ENCODE measurements around the gene FREM1. TPM values are rescaled to one million over a fixed set of nuclear protein-coding genes. Genes with fewer than 3 reads are reported as not detected.

Gene FREM1
- total and polyA plus RNA-seq, 2 donors (not counting 1 experiment from before 2014, with no cell fraction given) = not detected

DNA sequence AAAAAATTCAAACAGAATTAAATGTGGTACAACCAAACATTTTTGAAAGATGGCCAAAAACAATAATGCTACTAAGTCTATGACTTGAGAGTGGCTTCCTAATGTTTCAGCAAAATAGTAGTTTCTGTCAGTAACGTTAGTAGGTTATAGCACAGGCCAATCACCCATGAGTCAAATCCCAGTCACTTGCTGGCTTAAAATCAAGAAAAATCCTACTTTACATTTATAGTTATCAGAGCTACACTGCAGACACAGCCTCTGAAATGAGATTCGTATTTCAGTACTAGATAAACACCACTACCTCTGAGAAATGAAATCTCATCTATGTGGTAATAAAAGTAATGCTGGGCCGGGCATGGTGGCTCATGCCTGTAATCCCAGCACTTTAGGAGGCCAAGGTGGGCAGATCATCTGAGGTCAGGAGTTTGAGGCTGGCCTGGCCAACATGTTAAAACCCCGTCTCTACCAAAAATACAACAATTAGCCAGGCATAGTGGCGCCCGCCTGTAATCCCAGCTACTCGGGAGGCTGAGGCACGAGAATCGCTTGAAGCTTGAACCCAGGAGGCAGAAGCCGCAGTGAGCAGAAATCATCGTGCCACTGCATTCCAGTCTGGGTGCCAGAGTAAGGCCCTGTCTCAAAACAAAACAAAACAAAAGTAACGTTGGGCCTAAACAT is 223.0 kb downstream of the FREM1 start:
- Mint-ChIP-seq H3K4me3 (no peak overlapping the region), H3K27me3 (no peaks in the 10 kb centered on the region), H3K9me3 (ENCODE audit: insufficient read depth) (no peaks in the 10 kb centered on the region), H3K27ac (peak overlapping the region; percentile 67), H3K4me1 (peaks cover 71% of the 10 kb centered on the region)
- H3K9me3 ChIP-seq (ENCODE audit: control extremely low read depth in 1 of 3, control insufficient read depth in 2 of 3, insufficient read depth in 1 of 3, low read length in 2 of 3) = no peaks in the 10 kb centered on the region
- H3K27me3 ChIP-seq (replicated peaks in 1 of 4; ENCODE audit: control extremely low read depth in 1 of 4, control insufficient read depth in 3 of 4, insufficient read depth in 4 of 4, low read length in 3 of 4) = no peaks in the 10 kb centered on the region
- H3K4me3 ChIP-seq (ENCODE audit: control extremely low read depth in 1 of 5, extremely low read depth in 1 of 5, insufficient read depth in 1 of 5, low read depth in 2 of 5, low read length in 4 of 5) = no peak overlapping the region
- ChIA-PET CTCF (no interaction called here), POLR2A (interaction anchor here (0.6 kb wide), 1 partner anchor 99 kb away, joined by 7 read pairs; no protein-coding TSS in a partner anchor)
- peak overlapping the region; percentile 72 for H3K4me2 ChIP-seq (replicated peaks; ENCODE audit: low read depth, low read length, poor library complexity, severe bottlenecking)
- no peak for DNase-seq
- H3K79me2 ChIP-seq (ENCODE audit: control insufficient read depth, insufficient read depth, low read length) = peaks cover 62% of the 10 kb centered on the region
- H3K9ac ChIP-seq (ENCODE audit: low read length) = no peak overlapping the region
- intact Hi-C loops (cut with micrococcal nuclease) = no loop called here
- peak overlapping the region; percentile 77 to 89 for H3K27ac ChIP-seq (ENCODE audit: low read length in 2 of 2)
- H3K4me1 ChIP-seq (ENCODE audit: control insufficient read depth in 2 of 2, insufficient read depth in 2 of 2, low read length in 2 of 2) = peaks cover 48 to 52% of the 10 kb centered on the region in 2 donors
- TF ChIP-seq, protein P1, sequence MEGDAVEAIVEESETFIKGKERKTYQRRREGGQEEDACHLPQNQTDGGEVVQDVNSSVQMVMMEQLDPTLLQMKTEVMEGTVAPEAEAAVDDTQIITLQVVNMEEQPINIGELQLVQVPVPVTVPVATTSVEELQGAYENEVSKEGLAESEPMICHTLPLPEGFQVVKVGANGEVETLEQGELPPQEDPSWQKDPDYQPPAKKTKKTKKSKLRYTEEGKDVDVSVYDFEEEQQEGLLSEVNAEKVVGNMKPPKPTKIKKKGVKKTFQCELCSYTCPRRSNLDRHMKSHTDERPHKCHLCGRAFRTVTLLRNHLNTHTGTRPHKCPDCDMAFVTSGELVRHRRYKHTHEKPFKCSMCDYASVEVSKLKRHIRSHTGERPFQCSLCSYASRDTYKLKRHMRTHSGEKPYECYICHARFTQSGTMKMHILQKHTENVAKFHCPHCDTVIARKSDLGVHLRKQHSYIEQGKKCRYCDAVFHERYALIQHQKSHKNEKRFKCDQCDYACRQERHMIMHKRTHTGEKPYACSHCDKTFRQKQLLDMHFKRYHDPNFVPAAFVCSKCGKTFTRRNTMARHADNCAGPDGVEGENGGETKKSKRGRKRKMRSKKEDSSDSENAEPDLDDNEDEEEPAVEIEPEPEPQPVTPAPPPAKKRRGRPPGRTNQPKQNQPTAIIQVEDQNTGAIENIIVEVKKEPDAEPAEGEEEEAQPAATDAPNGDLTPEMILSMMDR (IDR thresholded peaks at IDR 0.05) = no peak
- no peak for TF ChIP-seq EZH2 (IDR thresholded peaks at IDR 0.05; ENCODE audit: borderline replicate concordance, insufficient read depth, low read depth, low read length, poor library complexity, severe bottlenecking)
- no peak for ATAC-seq (ENCODE audit: low read depth)
- H3K36me3 ChIP-seq (replicated peaks in 1 of 2; ENCODE audit: control extremely low read depth in 1 of 2, control insufficient read depth in 1 of 2, extremely low read depth in 1 of 2, insufficient read depth in 2 of 2, low read length in 1 of 2) = peaks cover 0 to 28% of the 10 kb centered on the region in 2 experiments
- H4K20me1 ChIP-seq (ENCODE audit: control insufficient read depth, insufficient read depth, low read length, poor library complexity, severe bottlenecking) = no peaks in the 10 kb centered on the region
- no peak overlapping the region for H2AFZ ChIP-seq (ENCODE audit: insufficient read depth, low read depth, low read length, poor library complexity, severe bottlenecking)
- 95% methylated on average over 8 of the region's 12 CpGs for WGBS (ENCODE audit: insufficient coverage)

DNA sequence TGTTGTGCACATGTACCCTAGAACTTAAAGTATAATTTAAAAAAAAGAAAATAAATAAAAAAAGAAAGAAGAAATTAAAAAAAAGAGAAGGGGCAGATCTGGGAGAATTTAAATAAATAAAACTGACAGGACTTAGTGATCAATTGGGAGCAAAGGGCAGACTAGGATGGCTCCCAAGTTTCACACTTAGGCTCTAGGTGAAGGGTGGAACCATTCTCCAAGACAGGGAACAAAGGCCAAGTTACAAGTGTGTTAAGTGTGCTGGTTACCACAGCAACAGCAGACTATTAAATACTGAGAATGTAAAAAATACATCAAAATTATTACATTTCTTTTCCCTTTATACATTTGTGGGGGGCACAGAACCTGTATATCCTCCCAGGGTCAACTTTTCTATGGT is 224.1 kb downstream of the FREM1 start:
- TF ChIP-seq, protein P1 (IDR thresholded peaks at IDR 0.05) = no peak
- TF ChIP-seq EZH2 (IDR thresholded peaks at IDR 0.05; ENCODE audit: borderline replicate concordance, insufficient read depth, low read depth, low read length, poor library complexity, severe bottlenecking) = no peak
- Histone ChIP-seq H3K36me3 (replicated peaks in 1 of 2; ENCODE audit: control extremely low read depth in 1 of 2, control insufficient read depth in 1 of 2, extremely low read depth in 1 of 2, insufficient read depth in 2 of 2, low read length in 1 of 2) (peaks cover 3 to 31% of the 10 kb centered on the region in 2 experiments), H3K79me2 (ENCODE audit: control insufficient read depth, insufficient read depth, low read length) (peaks cover 61% of the 10 kb centered on the region), H3K4me1 (ENCODE audit: control insufficient read depth in 2 of 2, insufficient read depth in 2 of 2, low read length in 2 of 2) (peaks cover 42% of the 10 kb centered on the region in 2 donors), H3K27me3 (replicated peaks in 1 of 4; ENCODE audit: control extremely low read depth in 1 of 4, control insufficient read depth in 3 of 4, insufficient read depth in 4 of 4, low read length in 3 of 4) (no peaks in the 10 kb centered on the region), H3K27ac (ENCODE audit: low read length in 2 of 2) (peak overlapping the region in 1 of 2 donors; percentile 89), H2AFZ (ENCODE audit: insufficient read depth, low read depth, low read length, poor library complexity, severe bottlenecking) (no peak overlapping the region), H3K9ac (ENCODE audit: low read length) (no peak overlapping the region), H3K9me3 (ENCODE audit: control extremely low read depth in 1 of 3, control insufficient read depth in 2 of 3, insufficient read depth in 1 of 3, low read length in 2 of 3) (no peaks in the 10 kb centered on the region), H3K4me3 (ENCODE audit: control extremely low read depth in 1 of 5, extremely low read depth in 1 of 5, insufficient read depth in 1 of 5, low read depth in 2 of 5, low read length in 4 of 5) (no peak overlapping the region), H4K20me1 (ENCODE audit: control insufficient read depth, insufficient read depth, low read length, poor library complexity, severe bottlenecking) (peaks cover 6% of the 10 kb centered on the region), H3K4me2 (replicated peaks; ENCODE audit: low read depth, low read length, poor library complexity, severe bottlenecking) (no peak overlapping the region)
- intact Hi-C loops (cut with micrococcal nuclease) = no loop called here
- Mint-ChIP-seq H3K27me3 (no peaks in the 10 kb centered on the region), H3K9me3 (ENCODE audit: insufficient read depth) (no peaks in the 10 kb centered on the region), H3K4me1 (peaks cover 68% of the 10 kb centered on the region), H3K27ac (no peak overlapping the region), H3K4me3 (no peak overlapping the region)
- ATAC-seq (ENCODE audit: low read depth) (no peak), DNase-seq (no peak)
- POLR2A ChIA-PET = no interaction called here
- CTCF ChIA-PET = no interaction called here
